Fibroblast of lung (primary cell): ENCODE measurements around the gene ERICH6.

ENCODE experiments used
- CTCF ChIP-seq, 2 donors: IDR thresholded peaks in 1 of 2; conservative IDR thresholded peaks in 1 of 2; 1 replicate in 1 of 2; 2 replicates in 1 of 2; pipeline ENCODE4 v1.5.1; 2011 to 2012; ENCODE audit warnings: low read length in 2 of 2, control low read depth in 1 of 2, inconsistent platforms in 1 of 2, low read depth in 1 of 2, mild to moderate bottlenecking in 1 of 2
- EZH2 ChIP-seq: IDR thresholded peaks from 2 replicates; pipeline ENCODE4 v1.5.1; 2012; ENCODE audit warnings: low read length, control low read depth, mild to moderate bottlenecking; ENCODE audit errors: missing control alignments

DNA sequence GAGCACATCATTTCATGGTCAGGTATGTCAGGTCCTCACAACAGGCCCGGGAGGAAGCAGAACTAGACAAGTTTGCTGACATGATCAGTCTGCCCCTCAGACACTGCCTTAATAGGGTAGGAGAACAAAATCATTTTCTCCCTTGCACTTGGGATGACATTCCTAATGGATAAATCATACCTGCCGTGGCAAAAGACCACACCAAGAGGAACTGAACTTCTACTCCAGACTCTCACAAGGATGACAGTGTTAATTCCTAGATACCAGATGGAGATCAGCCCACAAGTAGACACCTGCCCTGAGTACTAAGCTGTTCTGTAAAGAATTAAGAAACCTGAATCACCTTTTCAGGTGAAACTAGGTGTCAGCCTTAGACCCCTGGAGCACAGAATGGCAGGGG lies 39.8 kb upstream of the ERICH6 start:
- TF ChIP-seq CTCF (conservative IDR thresholded peaks at IDR 0.05 in 1 of 2, IDR thresholded peaks at IDR 0.05 in 1 of 2; ENCODE audit: low read depth in 1 of 2, low read length in 2 of 2) (no peak), EZH2 (no peak)
